HG02973 (cell line): Measurements from ENCODE around the gene TADA1.
A peak's percentile ranks its signal among the peaks of the same experiment; 100 is the strongest.
"Not testable (repeated sequence)": the region's sequence is repeated elsewhere in the genome, so short reads cannot be mapped to it uniquely, and the experiment has no call there.

Experiments
- ATAC-seq: cut with Tn5 transposase; IDR thresholded peaks from one replicate; pipeline ENCODE4 v1.9.1; 2021; ENCODE audit warnings: moderate library complexity; ENCODE audit not compliant: unreplicated experiment

TADA1 gene

DNA sequence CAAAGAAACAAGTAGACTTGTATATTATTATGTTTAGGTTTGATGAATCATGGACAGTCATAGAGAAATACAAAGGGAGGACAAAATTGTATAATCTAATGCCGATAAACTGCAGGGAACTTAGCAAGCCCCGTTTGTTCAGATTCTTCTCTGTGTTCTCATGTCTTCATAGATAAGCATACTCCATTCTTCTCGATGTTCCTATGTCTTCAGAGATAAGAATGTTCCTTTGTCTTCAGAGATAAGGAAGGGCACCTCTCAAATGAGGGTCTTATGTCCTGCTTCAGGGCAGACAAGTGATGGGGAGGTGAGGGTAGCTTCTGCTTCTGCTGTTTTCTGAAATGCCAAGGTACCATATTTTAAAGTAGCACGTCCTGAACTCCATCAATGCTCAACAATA is 19.7 kb upstream of the TADA1 start:
- ATAC-seq = no peak

GRCh38 chr1:166889776-166890175 is 13.7 kb upstream of the TADA1 start:
- ATAC-seq = no peak

GRCh38 chr1:166888373-166889111 is 12.5 kb upstream of the TADA1 start:
- ATAC-seq = no peak

DNA sequence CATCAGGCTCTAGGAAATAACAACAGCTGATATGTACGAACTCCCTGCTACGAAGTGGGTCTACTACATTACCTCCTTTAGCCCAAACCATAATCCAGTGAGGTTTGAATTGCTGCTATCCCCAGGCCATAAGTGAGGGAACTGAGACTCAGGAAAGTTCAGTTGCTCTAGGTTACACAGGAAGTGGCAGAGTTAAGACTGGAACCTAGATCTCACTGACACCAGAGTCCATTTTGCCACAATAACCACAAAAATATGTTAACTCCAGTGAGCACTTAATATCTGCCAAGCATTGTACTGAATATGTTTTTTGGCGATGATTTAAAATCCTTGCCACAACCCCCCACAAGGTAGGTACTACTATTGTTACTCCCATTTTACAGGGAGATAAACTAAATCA is 8.9 kb upstream of the TADA1 start:
- ATAC-seq = no peak

DNA sequence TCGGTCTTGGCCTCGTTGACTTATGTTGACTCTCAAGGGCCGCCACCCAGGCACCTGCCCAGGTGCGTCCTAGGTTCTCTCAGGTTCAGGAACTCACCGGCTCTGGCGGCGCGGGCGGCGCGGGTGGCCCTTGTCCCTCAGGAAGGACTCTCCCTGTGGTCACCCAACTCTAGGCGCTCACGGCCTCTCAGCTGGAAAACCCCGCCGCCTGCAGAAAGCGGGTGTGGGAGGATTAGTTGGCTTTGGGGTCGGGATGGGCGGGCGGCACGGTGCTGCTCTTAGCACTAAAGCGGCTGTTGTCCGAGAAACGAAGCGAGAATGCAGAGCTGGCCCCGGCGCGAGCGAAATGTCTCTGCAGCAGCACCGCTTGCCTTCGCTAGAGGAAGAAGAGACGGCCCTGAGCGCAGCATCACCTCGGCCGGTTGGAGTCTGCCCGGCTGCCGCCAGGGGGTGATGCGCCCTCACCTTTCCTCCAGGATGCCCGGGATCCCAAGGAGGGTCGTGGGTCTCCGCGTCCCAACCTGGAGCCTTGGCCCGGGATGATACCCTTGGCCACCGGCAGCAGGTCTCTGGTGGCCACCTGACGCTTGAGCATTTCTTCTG is 8.1 kb upstream of the TADA1 start:
- ATAC-seq = peak; percentile 76

GRCh38 chr1:166882893-166883292 is 6.8 kb upstream of the TADA1 start:
- ATAC-seq = no peak

GRCh38 chr1:166878173-166878917 is 2.3 kb upstream of the TADA1 start:
- not testable (repeated sequence) for ATAC-seq

GRCh38 chr1:166876540-166876838 is 425 bp upstream of the TADA1 start:
- peak; percentile 0 for ATAC-seq

DNA sequence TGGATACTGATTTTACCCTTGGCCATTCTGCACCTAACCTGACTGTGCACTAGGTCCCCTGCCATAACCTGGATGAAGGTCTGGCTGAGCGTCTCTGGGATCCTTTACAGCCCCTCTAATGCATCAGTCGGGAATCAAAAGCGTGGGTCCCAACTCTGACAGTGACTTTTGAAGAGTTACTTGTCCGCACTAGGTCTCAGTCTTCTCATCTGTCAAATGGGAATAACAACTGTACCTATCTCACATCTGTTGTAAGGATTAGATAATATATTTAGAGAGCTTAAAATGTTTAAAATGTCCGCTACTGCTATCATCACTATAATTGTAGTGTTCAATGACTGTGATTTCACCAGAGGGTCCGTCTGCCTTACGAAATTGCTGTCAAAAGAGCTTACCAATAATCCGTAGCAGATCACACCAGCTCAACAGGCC is 746 bp downstream of the TADA1 start:
- no peak for ATAC-seq

GRCh38 chr1:166874464-166874863 is 1.6 kb downstream of the TADA1 start:
- ATAC-seq = no peak

- ATAC-seq = no peak
Measured at GRCh38 chr1:166870584-166870983, 5.5 kb downstream of the TADA1 start.

GRCh38 chr1:166869318-166870099 is 6.6 kb downstream of the TADA1 start:
- ATAC-seq = no peak

GRCh38 chr1:166868639-166869038 is 7.4 kb downstream of the TADA1 start:
- no peak for ATAC-seq

- no peak for ATAC-seq
Measured at GRCh38 chr1:166865926-166866325, 10.1 kb downstream of the TADA1 start.

DNA sequence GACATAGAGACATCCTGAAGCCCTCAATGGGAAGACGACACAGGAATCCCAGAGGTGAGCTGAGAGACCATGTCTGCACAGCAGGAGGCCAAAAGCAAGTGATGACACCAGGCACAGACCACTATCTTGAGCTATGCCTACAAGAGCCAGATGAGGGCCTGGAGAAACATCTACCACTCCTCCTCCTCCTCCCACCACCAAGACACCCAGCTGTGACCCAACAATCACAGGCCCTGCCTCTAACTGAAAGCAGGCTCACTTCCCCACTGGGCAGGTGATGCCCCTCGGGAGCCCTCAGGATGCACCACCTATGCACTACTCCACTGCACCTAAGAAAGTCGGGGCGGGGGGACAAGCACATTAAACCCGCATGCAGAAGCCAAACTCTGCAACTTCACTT is 16.5 kb downstream of the TADA1 start:
- no peak for ATAC-seq

DNA sequence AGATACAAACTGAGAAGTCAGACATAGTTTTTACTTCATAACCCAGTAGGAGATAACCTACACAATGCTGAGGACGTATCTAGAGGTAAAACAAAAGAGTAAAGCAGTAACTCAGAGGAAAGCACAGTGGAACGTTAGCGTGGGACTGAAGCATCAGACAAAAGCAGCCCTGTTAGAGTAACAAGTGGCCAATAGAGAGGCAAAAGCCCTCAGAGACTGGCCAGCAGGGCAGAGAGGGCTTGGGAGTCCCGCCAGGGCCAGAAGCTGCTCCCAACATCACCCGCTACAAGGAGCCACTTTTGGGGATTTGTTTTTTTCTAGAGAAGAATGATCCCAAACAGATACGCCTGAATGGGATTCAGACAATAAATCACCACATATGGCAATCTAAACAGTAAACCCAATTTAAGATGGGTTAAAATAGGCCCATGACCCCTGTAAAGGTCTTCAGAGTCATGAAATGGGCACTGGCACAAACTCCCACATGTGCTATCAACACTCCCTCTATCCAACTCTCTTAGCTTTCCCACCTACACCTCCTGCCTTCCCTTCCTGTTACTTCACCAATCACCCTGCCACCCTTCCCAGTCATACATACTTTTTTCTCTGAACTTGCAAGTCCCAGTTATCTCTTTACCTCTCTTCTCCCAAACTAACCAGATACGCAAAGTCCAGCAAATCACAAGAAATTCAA is 17.2 kb downstream of the TADA1 start:
- ATAC-seq = no peak

DNA sequence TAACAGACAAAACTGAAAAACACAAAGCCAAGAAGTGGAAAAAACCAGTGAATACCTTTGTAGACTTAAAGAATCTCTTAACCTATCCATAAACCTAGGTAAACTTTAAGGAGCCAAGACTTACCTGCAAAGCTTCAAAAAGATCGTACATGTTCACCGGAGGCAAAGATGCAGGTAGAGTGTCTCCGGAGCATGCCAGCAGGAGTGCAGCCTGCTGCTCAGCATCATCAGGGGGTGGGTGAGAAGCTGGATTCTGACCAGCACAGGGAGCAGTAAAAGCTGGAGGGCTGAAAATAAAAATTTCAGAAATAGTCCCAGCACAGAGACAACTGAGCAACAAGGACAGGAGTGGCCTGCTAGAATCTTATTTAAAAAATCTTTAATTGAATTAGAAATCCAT is 18.1 kb downstream of the TADA1 start:
- no peak for ATAC-seq

DNA sequence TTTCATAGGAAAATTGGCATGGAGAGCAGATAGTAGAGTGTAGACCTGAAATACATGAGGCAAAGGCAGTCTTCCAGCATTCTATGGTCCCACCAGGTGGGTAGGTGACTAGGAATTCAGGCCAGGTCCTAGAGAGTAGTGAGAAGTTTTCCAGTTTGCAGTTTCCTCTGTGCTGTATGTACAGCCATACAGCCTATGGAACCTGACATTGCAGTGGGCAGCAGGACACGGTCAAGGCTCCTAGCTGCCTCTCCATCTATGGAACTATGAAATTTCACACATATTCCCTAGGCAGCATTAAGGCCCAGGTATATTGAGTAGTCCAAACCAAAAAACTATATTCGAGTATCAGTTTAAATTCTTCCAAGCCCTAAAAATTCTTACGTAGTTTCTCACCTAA is 20.5 kb downstream of the TADA1 start:
- ATAC-seq = no peak

GRCh38 chr1:166852918-166853317 is 23.1 kb downstream of the TADA1 start:
- no peak for ATAC-seq

- no peak for ATAC-seq
Measured at GRCh38 chr1:166849135-166849534, 26.9 kb downstream of the TADA1 start.

DNA sequence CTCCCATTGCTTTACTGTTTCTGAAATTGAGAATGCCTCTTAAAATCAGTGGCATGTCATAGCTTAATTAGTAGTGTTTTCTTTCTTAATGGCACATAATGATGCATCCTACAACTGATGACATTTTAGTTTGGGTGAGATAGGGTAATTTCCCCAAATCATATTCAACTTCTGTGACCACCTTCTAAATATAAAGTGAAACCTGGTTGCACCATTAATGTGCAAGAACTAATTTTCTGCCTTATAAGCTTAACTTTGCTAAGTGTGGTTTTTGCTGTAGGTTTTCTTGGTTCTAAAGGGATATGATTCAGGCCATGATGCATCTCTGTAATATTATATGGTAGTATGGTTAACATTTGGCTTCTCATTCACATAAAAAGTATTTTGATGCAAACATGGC is 27.9 kb downstream of the TADA1 start:
- ATAC-seq = no peak
